Measurements from ENCODE around the gene TRIO. TPM values are rescaled to one million over a fixed set of nuclear protein-coding genes. Genes with fewer than 3 reads are reported as not detected.

Gene TRIO
- total and polyA plus RNA-seq, 2 donors (not counting 1 experiment from before 2014, with no cell fraction given), result 134 to 281 TPM

- peak; percentile 76 to 98 for DNase-seq (ENCODE audit: low read depth in 2 of 2)
- Histone ChIP-seq H3K27me3 (ENCODE audit: control insufficient read depth, insufficient read depth, low read length) (no peaks in the 10 kb centered on the region), H2AFZ (ENCODE audit: low read length) (no peak overlapping the region), H4K20me1 (ENCODE audit: control insufficient read depth, extremely low read depth, insufficient read depth, low read length) (no peaks in the 10 kb centered on the region), H3K79me2 (ENCODE audit: control insufficient read depth, insufficient read depth, low read length) (peaks cover 16% of the 10 kb centered on the region), H3K4me3 (replicated peaks in 1 of 4; ENCODE audit: control extremely low read depth in 1 of 4, insufficient read depth in 1 of 4, low read depth in 3 of 4, low read length in 4 of 4) (no peak overlapping the region), H3K4me2 (ENCODE audit: extremely low read depth, insufficient read depth, low read length) (no peak overlapping the region), H3K36me3 (ENCODE audit: control insufficient read depth, insufficient read depth, low read length) (peaks cover 27% of the 10 kb centered on the region), H3K27ac (ENCODE audit: insufficient read depth, low read length) (peak overlapping the region; percentile 52), H3K4me1 (ENCODE audit: control insufficient read depth, extremely low read depth, insufficient read depth, low read length) (peaks cover 3% of the 10 kb centered on the region), H3K9me3 (ENCODE audit: control insufficient read depth, insufficient read depth, low read depth, low read length) (no peaks in the 10 kb centered on the region), H3K9ac (ENCODE audit: insufficient read depth, low read length) (no peak overlapping the region)
- TF ChIP-seq EZH2 (IDR thresholded peaks at IDR 0.05; ENCODE audit: low read length, missing control alignments), result no peak
- no peak for TF ChIP-seq CTCF (conservative IDR thresholded peaks at IDR 0.05 in 1 of 2, IDR thresholded peaks at IDR 0.05 in 1 of 2; ENCODE audit: low read depth in 1 of 2, low read length in 2 of 2)
Measured at GRCh38 chr5:14406554-14406849, 263.4 kb downstream of the TRIO start.

GRCh38 chr5:14407051-14407450 lies 263.9 kb downstream of the TRIO start:
- Histone ChIP-seq H3K4me2 (ENCODE audit: extremely low read depth, insufficient read depth, low read length) (no peak overlapping the region), H4K20me1 (ENCODE audit: control insufficient read depth, extremely low read depth, insufficient read depth, low read length) (no peaks in the 10 kb centered on the region), H3K9ac (ENCODE audit: insufficient read depth, low read length) (no peak overlapping the region), H3K9me3 (ENCODE audit: control insufficient read depth, insufficient read depth, low read depth, low read length) (no peaks in the 10 kb centered on the region), H3K27me3 (ENCODE audit: control insufficient read depth, insufficient read depth, low read length) (no peaks in the 10 kb centered on the region), H3K4me1 (ENCODE audit: control insufficient read depth, extremely low read depth, insufficient read depth, low read length) (no peaks in the 10 kb centered on the region), H3K27ac (ENCODE audit: insufficient read depth, low read length) (peak overlapping the region; percentile 52), H3K4me3 (replicated peaks in 1 of 4; ENCODE audit: control extremely low read depth in 1 of 4, insufficient read depth in 1 of 4, low read depth in 3 of 4, low read length in 4 of 4) (no peak overlapping the region), H3K79me2 (ENCODE audit: control insufficient read depth, insufficient read depth, low read length) (peaks cover 10% of the 10 kb centered on the region), H2AFZ (ENCODE audit: low read length) (no peak overlapping the region), H3K36me3 (ENCODE audit: control insufficient read depth, insufficient read depth, low read length) (peaks cover 25% of the 10 kb centered on the region)
- DNase-seq (ENCODE audit: low read depth in 2 of 2), result no peak
- TF ChIP-seq CTCF (conservative IDR thresholded peaks at IDR 0.05 in 1 of 2, IDR thresholded peaks at IDR 0.05 in 1 of 2; ENCODE audit: low read depth in 1 of 2, low read length in 2 of 2) (no peak), EZH2 (IDR thresholded peaks at IDR 0.05; ENCODE audit: low read length, missing control alignments) (no peak)

- no peak overlapping the region for H2AFZ ChIP-seq (ENCODE audit: low read length)
- H3K27me3 ChIP-seq (ENCODE audit: control insufficient read depth, insufficient read depth, low read length), result no peaks in the 10 kb centered on the region
- TF ChIP-seq EZH2 (IDR thresholded peaks at IDR 0.05; ENCODE audit: low read length, missing control alignments) (no peak), CTCF (conservative IDR thresholded peaks at IDR 0.05 in 1 of 2, IDR thresholded peaks at IDR 0.05 in 1 of 2; ENCODE audit: low read depth in 1 of 2, low read length in 2 of 2) (no peak)
- no peak overlapping the region for H3K4me2 ChIP-seq (ENCODE audit: extremely low read depth, insufficient read depth, low read length)
- no peaks in the 10 kb centered on the region for H3K4me1 ChIP-seq (ENCODE audit: control insufficient read depth, extremely low read depth, insufficient read depth, low read length)
- H3K9me3 ChIP-seq (ENCODE audit: control insufficient read depth, insufficient read depth, low read depth, low read length), result no peaks in the 10 kb centered on the region
- no peak overlapping the region for H3K27ac ChIP-seq (ENCODE audit: insufficient read depth, low read length)
- H3K9ac ChIP-seq (ENCODE audit: insufficient read depth, low read length), result no peak overlapping the region
- peaks cover 8% of the 10 kb centered on the region for H3K79me2 ChIP-seq (ENCODE audit: control insufficient read depth, insufficient read depth, low read length)
- H3K36me3 ChIP-seq (ENCODE audit: control insufficient read depth, insufficient read depth, low read length), result peaks cover 28% of the 10 kb centered on the region
- peak in 1 of 2 donors; percentile 69 for DNase-seq (ENCODE audit: low read depth in 2 of 2)
- H3K4me3 ChIP-seq (replicated peaks in 1 of 4; ENCODE audit: control extremely low read depth in 1 of 4, insufficient read depth in 1 of 4, low read depth in 3 of 4, low read length in 4 of 4), result no peak overlapping the region
- H4K20me1 ChIP-seq (ENCODE audit: control insufficient read depth, extremely low read depth, insufficient read depth, low read length), result no peaks in the 10 kb centered on the region
Measured at GRCh38 chr5:14407746-14408175, 264.6 kb downstream of the TRIO start.
